IMR-90 (cell line): ENCODE measurements around the gene C2orf80. TPM values are rescaled to one million over a fixed set of nuclear protein-coding genes. Genes with fewer than 3 reads are reported as not detected.

Experiments
- ATAC-seq: fragments of 200-7000 bp; cut with Tn5 transposase; 2 replicates; pipeline ENCODE4 v1.9.1; 2020; ENCODE audit warnings: low read depth, mild to moderate bottlenecking, moderate library complexity
- BruUV-seq: library from RNA; stranded (reverse); fragments of 400-500 nt; replicated peaks from 2 replicates; lab custom pipeline; 2021; lab: Mats Ljungman, UMichigan
- CTCF ChIA-PET: fragments of 300-600 bp; formaldehyde crosslinking; extraction: SDS; loops from one replicate; lab custom pipeline; 2021; ENCODE audit warnings: antibody characterized with exemption; lab: Yijun Ruan, JAX
- POLR2A ChIA-PET: fragments of 300-600 bp; sonication (Branson Sonifier 250); formaldehyde crosslinking; loops from one replicate; lab custom pipeline; 2022; ENCODE audit warnings: antibody characterized with exemption; ENCODE audit not compliant: unreplicated experiment; lab: Charles Lee
- DNase-seq: peaks from one replicate; pipeline ENCODE4 v3.0.0; 2013
- H2AFZ ChIP-seq: replicated peaks from 2 replicates; pipeline ENCODE3; 2013; ENCODE audit warnings: low read length, mild to moderate bottlenecking; ENCODE audit not compliant: poor library complexity
- H2AK5ac ChIP-seq: 2 replicates; pipeline ENCODE4 v1.6.1; 2013; ENCODE audit warnings: low read depth, low read length, inconsistent platforms
- H2AK9ac ChIP-seq: replicated peaks from 2 replicates; pipeline ENCODE3; 2013; ENCODE audit warnings: mild to moderate bottlenecking, low read depth, low read length, moderate library complexity; ENCODE audit not compliant: poor library complexity
- H2BK120ac ChIP-seq: 2 replicates; pipeline ENCODE4 v1.6.1; 2013; ENCODE audit warnings: low read depth, low read length, inconsistent platforms
- H2BK15ac ChIP-seq: 3 replicates; pipeline ENCODE4 v1.6.1; 2013; ENCODE audit warnings: low read depth, low read length, inconsistent platforms
- H2BK20ac ChIP-seq: 2 replicates; pipeline ENCODE4 v1.6.1; 2013; ENCODE audit warnings: low read depth, mild to moderate bottlenecking, inconsistent platforms, low read length, moderate library complexity
- H2BK5ac ChIP-seq: 2 replicates; pipeline ENCODE4 v1.6.1; 2013; ENCODE audit warnings: mild to moderate bottlenecking, low read depth, low read length, inconsistent platforms; ENCODE audit not compliant: poor library complexity, severe bottlenecking
- H3K14ac ChIP-seq: replicated peaks from 2 replicates; pipeline ENCODE4 v1.6.1; 2013; ENCODE audit warnings: low read depth, low read length, inconsistent platforms
- H3K18ac ChIP-seq: 2 replicates; pipeline ENCODE4 v1.6.1; 2013; ENCODE audit warnings: low read depth, low read length, control low read depth
- H3K23ac ChIP-seq: 2 replicates; pipeline ENCODE4 v1.6.1; 2013; ENCODE audit warnings: low read depth, low read length, inconsistent platforms
- H3K27ac ChIP-seq: 2 replicates; pipeline ENCODE4 v1.5.1; 2013; ENCODE audit warnings: mild to moderate bottlenecking, control low read depth, low read length; ENCODE audit not compliant: insufficient read depth
- H3K27me3 ChIP-seq: 2 replicates; pipeline ENCODE4 v1.6.1; 2013; ENCODE audit warnings: low read length; ENCODE audit not compliant: control insufficient read depth, insufficient read depth
- H3K36me3 ChIP-seq: 2 replicates; pipeline ENCODE4 v1.6.1; 2013; ENCODE audit warnings: low read length, mixed read lengths; ENCODE audit not compliant: control insufficient read depth, insufficient read depth
- H3K4ac ChIP-seq: 2 replicates; pipeline ENCODE4 v1.6.1; 2013; ENCODE audit warnings: low read depth, low read length, inconsistent platforms
- H3K4me1 ChIP-seq: 2 replicates; pipeline ENCODE4 v1.6.1; 2013; ENCODE audit warnings: low read length, mixed read lengths; ENCODE audit not compliant: control insufficient read depth, insufficient read depth
- H3K4me2 ChIP-seq: 2 replicates; pipeline ENCODE4 v1.6.1; 2013; ENCODE audit warnings: low read depth, mild to moderate bottlenecking, control low read depth, low read length, moderate library complexity
- H3K4me3 ChIP-seq: 2 replicates; pipeline ENCODE4 v1.5.1; 2013; ENCODE audit warnings: low read depth, mild to moderate bottlenecking, control low read depth, low read length, moderate library complexity; ENCODE audit not compliant: insufficient read depth
- H3K56ac ChIP-seq: 2 replicates; pipeline ENCODE4 v1.6.1; 2013; ENCODE audit warnings: low read length, inconsistent platforms; ENCODE audit not compliant: insufficient read depth; ENCODE audit errors: extremely low read depth
- H3K79me1 ChIP-seq, 2 experiments: 2 replicates each; pipeline ENCODE4 v1.6.1; 2013; ENCODE audit warnings: low read length in 2 of 2, inconsistent platforms in 1 of 2, low read depth in 1 of 2
- H3K9ac ChIP-seq: 2 replicates; pipeline ENCODE4 v1.6.1; 2013; ENCODE audit warnings: low read depth, low read length, control low read depth
- H3K9me1 ChIP-seq: 2 replicates; pipeline ENCODE4 v1.6.1; 2013; ENCODE audit warnings: low read length, inconsistent platforms; ENCODE audit not compliant: insufficient read depth
- H3K9me3 ChIP-seq: 2 replicates; pipeline ENCODE4 v1.6.1; 2013; ENCODE audit warnings: low read length; ENCODE audit not compliant: control insufficient read depth, insufficient read depth
- H4K20me1 ChIP-seq: 2 replicates; pipeline ENCODE4 v1.6.1; 2013; ENCODE audit warnings: low read length, inconsistent platforms; ENCODE audit not compliant: insufficient read depth
- H4K5ac ChIP-seq: 2 replicates; pipeline ENCODE4 v1.6.1; 2013; ENCODE audit warnings: mild to moderate bottlenecking, low read depth, low read length, control low read depth
- H4K8ac ChIP-seq, 2 experiments: 2 replicates each; pipeline ENCODE4 v1.6.1; 2013; ENCODE audit warnings: low read depth in 2 of 2, low read length in 2 of 2, control low read depth in 1 of 2, inconsistent platforms in 1 of 2
- H4K91ac ChIP-seq: 2 replicates; pipeline ENCODE4 v1.6.1; 2013; ENCODE audit warnings: low read depth, low read length, inconsistent platforms; ENCODE audit not compliant: insufficient read depth
- BHLHE40 ChIP-seq: fragments of 150-350 bp; IDR thresholded peaks from 2 replicates; pipeline ENCODE4 v1.6.1; 2016; ENCODE audit warnings: mild to moderate bottlenecking, low read depth, low read length
- CEBPB ChIP-seq: IDR thresholded peaks from 2 replicates; pipeline ENCODE4 v1.6.1; 2012; ENCODE audit warnings: low read depth, low read length, improper control_type of control experiment
- CHD1 ChIP-seq: IDR thresholded peaks from 2 replicates; pipeline ENCODE4 v1.6.1; 2012; ENCODE audit warnings: low read depth, low read length, improper control_type of control experiment
- FOS ChIP-seq: fragments of 150-350 bp; IDR thresholded peaks from 2 replicates; pipeline ENCODE4 v1.6.1; 2016; ENCODE audit warnings: low read depth, low read length
- MAFK ChIP-seq: IDR thresholded peaks from 2 replicates; pipeline ENCODE4 v1.6.1; 2012; ENCODE audit warnings: low read depth, low read length, improper control_type of control experiment
- MAZ ChIP-seq: IDR thresholded peaks from 2 replicates; pipeline ENCODE4 v1.6.1; 2012; ENCODE audit warnings: low read depth, mild to moderate bottlenecking, low read length, improper control_type of control experiment, moderate library complexity, borderline replicate concordance
- MXI1 ChIP-seq: IDR thresholded peaks from 2 replicates; pipeline ENCODE4 v1.6.1; 2012; ENCODE audit warnings: low read depth, mild to moderate bottlenecking, low read length, moderate library complexity, borderline replicate concordance
- NFE2L2 ChIP-seq: fragments of 150-350 bp; IDR thresholded peaks from 2 replicates; pipeline ENCODE4 v1.6.1; 2016; ENCODE audit warnings: low read depth, mild to moderate bottlenecking, low read length
- POLR2A ChIP-seq: IDR thresholded peaks from 2 replicates; pipeline ENCODE4 v1.6.1; 2012; ENCODE audit warnings: mild to moderate bottlenecking, low read depth, low read length
- RAD21 ChIP-seq: IDR thresholded peaks from 2 replicates; pipeline ENCODE4 v1.6.1; 2012; ENCODE audit warnings: low read length, improper control_type of control experiment
- RCOR1 ChIP-seq: IDR thresholded peaks from 2 replicates; pipeline ENCODE4 v1.6.1; 2012; ENCODE audit warnings: mild to moderate bottlenecking, low read length, improper control_type of control experiment; ENCODE audit not compliant: insufficient replicate concordance
- RFX5 ChIP-seq: IDR thresholded peaks from 2 replicates; pipeline ENCODE4 v1.8.0; 2012; ENCODE audit warnings: low read depth, mild to moderate bottlenecking, low read length, moderate library complexity
- SMC3 ChIP-seq: fragments of 150-350 bp; IDR thresholded peaks from 2 replicates; pipeline ENCODE4 v1.6.1; 2016; ENCODE audit warnings: low read depth, mild to moderate bottlenecking, antibody characterized with exemption, low read length, moderate library complexity
- WGBS, 2 experiments: methylation state at CpG; one replicate each; pipeline versions ENCODE4 v1.1.5 to v1.1.7; 2013; ENCODE audit warnings: missing lambda C conversion rate in 2 of 2; ENCODE audit not compliant: insufficient read length in 1 of 2; ENCODE audit errors: extremely low coverage in 2 of 2; 5-methylcytosine and 5-hydroxymethylcytosine counted together
- dilution Hi-C: fragments of 300-500 bp; cut with HindIII; formaldehyde crosslinking; loops from one replicate; pipeline ENCODE4 v1.14.3; 2018; ENCODE audit warnings: low sequenced_read_pairs; ENCODE audit not compliant: unreplicated experiment
- in situ Hi-C: fragments of 300-500 bp; cut with MboI; formaldehyde crosslinking; loops from 3 replicates; pipeline ENCODE4 v1.14.3; 2019; ENCODE audit warnings: low sequenced_read_pairs, inconsistent platforms, mixed read lengths
- intact Hi-C: fragments of 100-400 bp; cut with micrococcal nuclease; formaldehyde crosslinking; loops from 2 replicates; pipeline ENCODE4 v1.10.0; 2022
- polyA plus RNA-seq, 3 experiments: library from polyadenylated mRNA; depleted of rRNA; stranded (reverse); fragments of >200 nt; gene quantifications; 2 replicates each; pipeline ENCODE4 v1.2.3, GENCODE V29; 2012; ENCODE audit warnings: low replicate concordance in 1 of 3
- total RNA-seq: library from RNA; depleted of rRNA; stranded (reverse); fragments of >200 nt; gene quantifications from 2 replicates; pipeline ENCODE4 v1.2.3, GENCODE V29; 2012
- TF ChIP-seq, protein P1 (sequence below): fragments of 150-350 bp; IDR thresholded peaks from 2 replicates; pipeline ENCODE4 v1.6.1; 2017; ENCODE audit warnings: mild to moderate bottlenecking, antibody characterized with exemption, low read length, low read depth
- TF ChIP-seq, protein P2 (sequence below): conservative IDR thresholded peaks from 2 replicates; pipeline ENCODE4 v1.5.1; 2012; ENCODE audit warnings: mild to moderate bottlenecking, low read depth, low read length, improper control_type of control experiment
- TF ChIP-seq, protein P3 (sequence below): fragments of 150-350 bp; IDR thresholded peaks from 2 replicates; pipeline ENCODE4 v1.6.1; 2016; ENCODE audit warnings: low read depth, mild to moderate bottlenecking, low read length, moderate library complexity, borderline replicate concordance

C2orf80 gene
- total and polyA plus RNA-seq, 2 of the 4 experiments (the other 2 are of a cell fraction), result not detected

GRCh38 chr2:208189069-208189809 lies 591 bp downstream of the C2orf80 start:
- Histone ChIP-seq H2BK5ac (no peak overlapping the region), H3K27me3 (peaks cover 7% of the 10 kb centered on the region), H3K79me1 (no peaks in the 10 kb centered on the region), H3K4me3 (no peak overlapping the region), H3K9me1 (no peaks in the 10 kb centered on the region), H3K9me3 (no peaks in the 10 kb centered on the region), H3K23ac (no peak overlapping the region), H3K36me3 (no peaks in the 10 kb centered on the region), H2BK120ac (no peak overlapping the region), H3K4me2 (no peak overlapping the region), H3K9ac (no peak overlapping the region), H3K27ac (no peak overlapping the region), H2AK5ac (no peak overlapping the region), H4K8ac (no peak overlapping the region), H4K5ac (no peak overlapping the region), H3K18ac (no peak overlapping the region), H3K4ac (no peak overlapping the region), H3K56ac (no peak overlapping the region), H4K20me1 (no peaks in the 10 kb centered on the region), H3K14ac (no peak overlapping the region), H4K91ac (no peak overlapping the region), H2AK9ac (no peak overlapping the region), H2BK15ac (no peak overlapping the region), H2AFZ (no peak overlapping the region), H3K4me1 (no peaks in the 10 kb centered on the region), H2BK20ac (no peak overlapping the region)
- CTCF ChIA-PET, result interaction anchor here (1.0 kb wide), 1 partner anchor 14 kb away, joined by 3 read pairs; no protein-coding TSS in a partner anchor
- TF ChIP-seq MAFK (no peak), CHD1 (no peak), BHLHE40 (no peak), NFE2L2 (no peak), POLR2A (no peak), RFX5 (no peak), MXI1 (no peak), FOS (no peak), RCOR1 (no peak), MAZ (no peak), RAD21 (no peak), CEBPB (no peak), SMC3 (no peak)
- TF ChIP-seq, protein P1, sequence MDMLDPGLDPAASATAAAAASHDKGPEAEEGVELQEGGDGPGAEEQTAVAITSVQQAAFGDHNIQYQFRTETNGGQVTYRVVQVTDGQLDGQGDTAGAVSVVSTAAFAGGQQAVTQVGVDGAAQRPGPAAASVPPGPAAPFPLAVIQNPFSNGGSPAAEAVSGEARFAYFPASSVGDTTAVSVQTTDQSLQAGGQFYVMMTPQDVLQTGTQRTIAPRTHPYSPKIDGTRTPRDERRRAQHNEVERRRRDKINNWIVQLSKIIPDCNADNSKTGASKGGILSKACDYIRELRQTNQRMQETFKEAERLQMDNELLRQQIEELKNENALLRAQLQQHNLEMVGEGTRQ, result no peak
- TF ChIP-seq, protein P2, sequence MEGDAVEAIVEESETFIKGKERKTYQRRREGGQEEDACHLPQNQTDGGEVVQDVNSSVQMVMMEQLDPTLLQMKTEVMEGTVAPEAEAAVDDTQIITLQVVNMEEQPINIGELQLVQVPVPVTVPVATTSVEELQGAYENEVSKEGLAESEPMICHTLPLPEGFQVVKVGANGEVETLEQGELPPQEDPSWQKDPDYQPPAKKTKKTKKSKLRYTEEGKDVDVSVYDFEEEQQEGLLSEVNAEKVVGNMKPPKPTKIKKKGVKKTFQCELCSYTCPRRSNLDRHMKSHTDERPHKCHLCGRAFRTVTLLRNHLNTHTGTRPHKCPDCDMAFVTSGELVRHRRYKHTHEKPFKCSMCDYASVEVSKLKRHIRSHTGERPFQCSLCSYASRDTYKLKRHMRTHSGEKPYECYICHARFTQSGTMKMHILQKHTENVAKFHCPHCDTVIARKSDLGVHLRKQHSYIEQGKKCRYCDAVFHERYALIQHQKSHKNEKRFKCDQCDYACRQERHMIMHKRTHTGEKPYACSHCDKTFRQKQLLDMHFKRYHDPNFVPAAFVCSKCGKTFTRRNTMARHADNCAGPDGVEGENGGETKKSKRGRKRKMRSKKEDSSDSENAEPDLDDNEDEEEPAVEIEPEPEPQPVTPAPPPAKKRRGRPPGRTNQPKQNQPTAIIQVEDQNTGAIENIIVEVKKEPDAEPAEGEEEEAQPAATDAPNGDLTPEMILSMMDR, result no peak
- TF ChIP-seq, protein P3, sequence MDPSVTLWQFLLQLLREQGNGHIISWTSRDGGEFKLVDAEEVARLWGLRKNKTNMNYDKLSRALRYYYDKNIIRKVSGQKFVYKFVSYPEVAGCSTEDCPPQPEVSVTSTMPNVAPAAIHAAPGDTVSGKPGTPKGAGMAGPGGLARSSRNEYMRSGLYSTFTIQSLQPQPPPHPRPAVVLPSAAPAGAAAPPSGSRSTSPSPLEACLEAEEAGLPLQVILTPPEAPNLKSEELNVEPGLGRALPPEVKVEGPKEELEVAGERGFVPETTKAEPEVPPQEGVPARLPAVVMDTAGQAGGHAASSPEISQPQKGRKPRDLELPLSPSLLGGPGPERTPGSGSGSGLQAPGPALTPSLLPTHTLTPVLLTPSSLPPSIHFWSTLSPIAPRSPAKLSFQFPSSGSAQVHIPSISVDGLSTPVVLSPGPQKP, result no peak
- dilution Hi-C loops, result no loop called here
- intact Hi-C loops, result no loop called here
- WGBS, 2 experiments, result no CpG with 5 or more reads among the region's 5 CpGs
- POLR2A ChIA-PET, result no interaction called here
- no peak for DNase-seq
- in situ Hi-C loops, result no loop called here
- no peak for ATAC-seq
- no TSS peak for BruUV-seq
